ENCODE data around the gene HYAL2.

DNA sequence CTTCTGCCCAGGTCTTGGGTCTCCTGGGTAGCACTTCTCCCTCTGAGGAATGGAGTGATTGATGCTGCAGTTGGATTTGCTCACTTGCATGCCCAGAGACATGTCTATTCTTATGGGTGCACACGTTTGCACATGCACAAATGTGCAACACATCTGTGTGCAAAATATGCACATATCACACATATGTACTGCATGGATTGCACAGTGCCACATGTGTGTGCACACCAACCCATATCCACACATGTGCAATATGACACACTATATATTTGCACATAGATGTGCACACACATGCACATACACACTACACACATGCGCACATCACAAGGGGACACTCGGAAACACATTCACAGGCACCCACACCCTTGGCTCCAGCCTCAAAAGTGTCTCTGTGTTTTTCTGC, 54.3 kb downstream of the HYAL2 start:
- TF ChIP-seq POLR2A (IDR thresholded peaks at IDR 0.05) (no peak), EP300 (IDR thresholded peaks at IDR 0.05) (no peak)
- TF ChIP-seq, protein P1, sequence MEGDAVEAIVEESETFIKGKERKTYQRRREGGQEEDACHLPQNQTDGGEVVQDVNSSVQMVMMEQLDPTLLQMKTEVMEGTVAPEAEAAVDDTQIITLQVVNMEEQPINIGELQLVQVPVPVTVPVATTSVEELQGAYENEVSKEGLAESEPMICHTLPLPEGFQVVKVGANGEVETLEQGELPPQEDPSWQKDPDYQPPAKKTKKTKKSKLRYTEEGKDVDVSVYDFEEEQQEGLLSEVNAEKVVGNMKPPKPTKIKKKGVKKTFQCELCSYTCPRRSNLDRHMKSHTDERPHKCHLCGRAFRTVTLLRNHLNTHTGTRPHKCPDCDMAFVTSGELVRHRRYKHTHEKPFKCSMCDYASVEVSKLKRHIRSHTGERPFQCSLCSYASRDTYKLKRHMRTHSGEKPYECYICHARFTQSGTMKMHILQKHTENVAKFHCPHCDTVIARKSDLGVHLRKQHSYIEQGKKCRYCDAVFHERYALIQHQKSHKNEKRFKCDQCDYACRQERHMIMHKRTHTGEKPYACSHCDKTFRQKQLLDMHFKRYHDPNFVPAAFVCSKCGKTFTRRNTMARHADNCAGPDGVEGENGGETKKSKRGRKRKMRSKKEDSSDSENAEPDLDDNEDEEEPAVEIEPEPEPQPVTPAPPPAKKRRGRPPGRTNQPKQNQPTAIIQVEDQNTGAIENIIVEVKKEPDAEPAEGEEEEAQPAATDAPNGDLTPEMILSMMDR (IDR thresholded peaks at IDR 0.05): no peak

Data from ovary (tissue), 3 donors.